H9 (cell line): Measurements from ENCODE around the gene PPP1R12A. TPM values are rescaled to one million over a fixed set of nuclear protein-coding genes. Genes with fewer than 3 reads are reported as not detected.
A peak's percentile ranks its signal among the peaks of the same experiment; 100 is the strongest.

Experiments
- DNase-seq: peaks from one replicate; pipeline ENCODE4 v3.0.0-alpha.2; 2017
- H2AFZ ChIP-seq: one replicate; pipeline ENCODE4 v1.6.1; 2013; ENCODE audit warnings: mild to moderate bottlenecking, low read length, control low read depth, moderate library complexity
- H2AK5ac ChIP-seq: 2 replicates; pipeline ENCODE4 v1.6.1; 2013; ENCODE audit warnings: low read length, control low read depth, mixed read lengths; ENCODE audit not compliant: insufficient read length
- H2BK120ac ChIP-seq: one replicate; pipeline ENCODE4 v1.6.1; 2013; ENCODE audit warnings: low read depth, mild to moderate bottlenecking, low read length, control low read depth, inconsistent platforms; ENCODE audit not compliant: poor library complexity, severe bottlenecking
- H2BK12ac ChIP-seq: 2 replicates; pipeline ENCODE4 v1.6.1; 2013; ENCODE audit warnings: low read length, control low read depth, mixed read lengths, low read depth; ENCODE audit not compliant: insufficient read length
- H2BK15ac ChIP-seq: 2 replicates; pipeline ENCODE4 v1.6.1; 2013; ENCODE audit warnings: low read depth, low read length, control low read depth
- H2BK20ac ChIP-seq: one replicate; pipeline ENCODE4 v1.6.1; 2013; ENCODE audit warnings: low read depth, mild to moderate bottlenecking, low read length, control low read depth, inconsistent platforms; ENCODE audit not compliant: poor library complexity, severe bottlenecking
- H2BK5ac ChIP-seq: 2 replicates; pipeline ENCODE4 v1.6.1; 2013; ENCODE audit warnings: low read length, control low read depth, mixed read lengths; ENCODE audit not compliant: insufficient read length
- H3K14ac ChIP-seq: 2 replicates; pipeline ENCODE4 v1.6.1; 2013; ENCODE audit warnings: low read length, control low read depth; ENCODE audit not compliant: insufficient read depth
- H3K18ac ChIP-seq: 2 replicates; pipeline ENCODE4 v1.6.1; 2013; ENCODE audit warnings: low read depth, mild to moderate bottlenecking, mixed read lengths, low read length, control low read depth; ENCODE audit not compliant: insufficient read length
- H3K23ac ChIP-seq: 2 replicates; pipeline ENCODE4 v1.6.1; 2013; ENCODE audit warnings: low read length, control low read depth, mixed read lengths, low read depth; ENCODE audit not compliant: insufficient read length
- H3K23me2 ChIP-seq: 2 replicates; pipeline ENCODE4 v1.6.1; 2013; ENCODE audit warnings: low read depth, mild to moderate bottlenecking, mixed read lengths, low read length, control low read depth; ENCODE audit not compliant: insufficient read length, poor library complexity, severe bottlenecking
- H3K27ac ChIP-seq: 2 replicates; pipeline ENCODE4 v1.5.1; 2013; ENCODE audit warnings: low read length, control low read depth, mixed read lengths, low read depth; ENCODE audit not compliant: insufficient read length
- H3K27me3 ChIP-seq: 2 replicates; pipeline ENCODE4 v1.6.1; 2013; ENCODE audit warnings: low read length, control low read depth, inconsistent platforms; ENCODE audit not compliant: insufficient read depth
- H3K4ac ChIP-seq: 2 replicates; pipeline ENCODE4 v1.6.1; 2013; ENCODE audit warnings: low read depth, mild to moderate bottlenecking, control low read depth, inconsistent platforms, low read length, moderate library complexity
- H3K4me1 ChIP-seq: 2 replicates; pipeline ENCODE4 v1.6.1; 2013; ENCODE audit warnings: low read length, control low read depth, inconsistent platforms; ENCODE audit not compliant: insufficient read depth
- H3K4me2 ChIP-seq: 2 replicates; pipeline ENCODE4 v1.6.1; 2013; ENCODE audit warnings: low read length, control low read depth, mixed read lengths; ENCODE audit not compliant: insufficient read length, insufficient read depth
- H3K56ac ChIP-seq: 2 replicates; pipeline ENCODE4 v1.6.1; 2013; ENCODE audit warnings: low read depth, mild to moderate bottlenecking, mixed read lengths, low read length, control low read depth; ENCODE audit not compliant: insufficient read length
- H3K79me1 ChIP-seq: 2 replicates; pipeline ENCODE4 v1.6.1; 2013; ENCODE audit warnings: low read depth, mild to moderate bottlenecking, moderate library complexity, low read length, control low read depth, inconsistent platforms; ENCODE audit not compliant: insufficient read depth, poor library complexity, severe bottlenecking
- H3K79me2 ChIP-seq: 2 replicates; pipeline ENCODE4 v1.6.1; 2013; ENCODE audit warnings: low read length, control low read depth, inconsistent platforms; ENCODE audit not compliant: insufficient read depth
- H3K9ac ChIP-seq: 2 replicates; pipeline ENCODE4 v1.6.1; 2013; ENCODE audit warnings: low read length, control low read depth, mixed read lengths; ENCODE audit not compliant: insufficient read length; ENCODE audit errors: extremely low read depth
- H3K9me3 ChIP-seq: one replicate; pipeline ENCODE4 v1.6.1; 2013; ENCODE audit warnings: low read depth, low read length, inconsistent platforms; ENCODE audit not compliant: control insufficient read depth
- H3T11ph ChIP-seq: one replicate; pipeline ENCODE4 v1.6.1; 2013; ENCODE audit warnings: mild to moderate bottlenecking, low read length, control low read depth, inconsistent platforms
- H4K20me1 ChIP-seq: one replicate; pipeline ENCODE4 v1.6.1; 2013; ENCODE audit not compliant: control insufficient read depth, insufficient read length, insufficient read depth
- H4K5ac ChIP-seq: 2 replicates; pipeline ENCODE4 v1.6.1; 2013; ENCODE audit warnings: low read depth, mild to moderate bottlenecking, mixed read lengths, low read length, control low read depth; ENCODE audit not compliant: insufficient read length
- H4K8ac ChIP-seq: replicated peaks from 2 replicates; pipeline ENCODE4 v1.6.1; 2013; ENCODE audit warnings: low read length, control low read depth, mixed read lengths, low read depth; ENCODE audit not compliant: insufficient read length
- H4K91ac ChIP-seq: 2 replicates; pipeline ENCODE4 v1.6.1; 2013; ENCODE audit warnings: low read depth, mild to moderate bottlenecking, moderate library complexity, mixed read lengths, low read length, control low read depth; ENCODE audit not compliant: insufficient read length
- H3K27ac Mint-ChIP-seq, 3 experiments: 2 replicates in 2 of 3; 3 replicates in 1 of 3; pipeline ENCODE4 v1.8.0; 2020 to 2021; ENCODE audit warnings: mixed read lengths in 3 of 3, mild to moderate bottlenecking in 1 of 3, moderate library complexity in 1 of 3
- H3K27me3 Mint-ChIP-seq: 2 replicates; pipeline ENCODE4 v1.8.0; 2021; ENCODE audit warnings: low read depth, mild to moderate bottlenecking, moderate library complexity, mixed read lengths
- H3K36me3 Mint-ChIP-seq, 3 experiments: 2 replicates in 2 of 3; 3 replicates in 1 of 3; pipeline ENCODE4 v1.8.0; 2020 to 2021; ENCODE audit warnings: low read depth in 3 of 3, mixed read lengths in 3 of 3; ENCODE audit not compliant: insufficient read depth in 1 of 3
- H3K4me1 Mint-ChIP-seq, 2 experiments: 2 replicates each; pipeline ENCODE4 v1.8.0; 2020; ENCODE audit warnings: mixed read lengths in 2 of 2
- H3K4me3 Mint-ChIP-seq, 2 experiments: 2 replicates in 1 of 2; 3 replicates in 1 of 2; pipeline ENCODE4 v1.8.0; 2020 to 2021; ENCODE audit warnings: mild to moderate bottlenecking in 2 of 2, mixed read lengths in 2 of 2, moderate library complexity in 1 of 2
- H3K9me3 Mint-ChIP-seq, 2 experiments: 2 replicates in 1 of 2; 3 replicates in 1 of 2; pipeline ENCODE4 v1.8.0; 2020; ENCODE audit warnings: mild to moderate bottlenecking in 2 of 2, mixed read lengths in 2 of 2, moderate library complexity in 1 of 2
- WGBS: extraction: QIAGEN DNeasy Blood & Tissue Kit; methylation state at CpG from one replicate; pipeline ENCODE4 v1.1.7; 2013; ENCODE audit warnings: missing lambda C conversion rate, low lambda C conversion rate, mixed read lengths; ENCODE audit not compliant: insufficient read length; ENCODE audit errors: extremely low coverage; 5-methylcytosine and 5-hydroxymethylcytosine counted together
- total RNA-seq: library from RNA; stranded (reverse); gene quantifications from 2 replicates; pipeline ENCODE4 v1.2.1, GENCODE V29; 2021
- TF ChIP-seq, protein P1 (sequence below): fragments of 200-600 bp; sonication (generic); conservative IDR thresholded peaks from 3 replicates; pipeline ENCODE4 v1.8.0; 2021; ENCODE audit warnings: antibody characterized with exemption, mild to moderate bottlenecking

PPP1R12A gene
- total RNA-seq, 1 experiment from 2014 or later: 93.5 TPM

DNA sequence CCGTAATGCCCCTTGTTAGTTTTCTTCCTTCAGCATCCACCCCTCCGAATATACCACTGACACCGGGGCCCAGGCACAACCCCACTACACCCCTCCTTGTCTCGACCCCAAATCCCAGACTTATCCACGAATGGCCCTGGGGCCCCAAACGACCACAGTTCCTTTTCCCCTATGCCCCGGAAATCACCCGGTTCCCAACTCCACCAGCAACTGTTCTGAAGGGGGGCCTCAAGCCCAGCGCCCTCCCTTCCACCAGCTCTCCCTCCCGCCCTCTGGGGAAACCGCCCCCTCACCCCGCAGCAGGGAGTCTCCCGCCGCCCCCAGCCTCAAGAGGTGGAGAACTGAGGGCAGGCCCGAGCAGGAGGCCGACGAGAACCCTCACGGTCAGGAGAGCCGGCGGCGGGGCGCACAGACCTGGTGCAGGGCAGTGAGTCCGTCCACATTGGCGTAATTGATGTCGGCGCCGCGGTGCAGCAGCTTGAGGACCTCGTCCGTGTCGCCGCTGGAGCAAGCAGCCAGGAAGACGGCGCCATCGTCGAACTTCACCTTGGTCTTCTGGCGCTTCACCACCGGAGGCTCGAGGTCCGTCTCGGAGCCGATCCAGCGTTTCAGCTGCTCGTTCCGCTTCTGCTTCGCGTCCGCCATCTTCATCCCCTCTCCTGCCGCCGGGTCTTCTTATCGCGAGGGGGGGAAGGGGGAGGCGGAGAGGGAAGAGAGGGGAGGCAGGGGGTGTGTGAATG is 446 bp downstream of the PPP1R12A start:
- peak; percentile 71 for DNase-seq

More for the DNA sequence above, 446 bp downstream of the PPP1R12A start:
- Histone ChIP-seq H3K14ac (peak overlapping the region; percentile 97), H2BK120ac (no peak overlapping the region), H3K23ac (no peak overlapping the region), H3K4me2 (peak overlapping the region; percentile 98), H3K9ac (peak overlapping the region; percentile 93), H3K27ac (peak overlapping the region; percentile 86), H2BK5ac (peak overlapping the region; percentile 90), H2AFZ (no peak overlapping the region), H3K18ac (peak overlapping the region; percentile 97), H2BK20ac (no peak overlapping the region), H4K91ac (no peak overlapping the region), H2BK15ac (no peak overlapping the region), H3K23me2 (peaks cover 5% of the 10 kb centered on the region), H3K27me3 (no peaks in the 10 kb centered on the region), H3K4ac (no peak overlapping the region; the same call in 1 of the 2 replicates), H3T11ph (no peak overlapping the region), H2AK5ac (no peak overlapping the region), H3K9me3 (no peaks in the 10 kb centered on the region), H2BK12ac (no peak overlapping the region), H3K4me1 (no peaks in the 10 kb centered on the region; the same call in 1 of the 2 replicates), H3K79me2 (peaks cover 27% of the 10 kb centered on the region; the same call in 1 of the 2 replicates), H3K56ac (peak overlapping the region; percentile 36), H4K8ac (no peak overlapping the region), H3K79me1 (no peaks in the 10 kb centered on the region), H4K20me1 (no peaks in the 10 kb centered on the region), H4K5ac (peak overlapping the region; percentile 72)
- H3K9me3 Mint-ChIP-seq: no peaks in the 10 kb centered on the region; a peak in 2 of 5 replicates
- peak overlapping the region; percentile 100 for H3K27ac Mint-ChIP-seq
- H3K27me3 Mint-ChIP-seq: no peaks in the 10 kb centered on the region
- TF ChIP-seq, protein P1, sequence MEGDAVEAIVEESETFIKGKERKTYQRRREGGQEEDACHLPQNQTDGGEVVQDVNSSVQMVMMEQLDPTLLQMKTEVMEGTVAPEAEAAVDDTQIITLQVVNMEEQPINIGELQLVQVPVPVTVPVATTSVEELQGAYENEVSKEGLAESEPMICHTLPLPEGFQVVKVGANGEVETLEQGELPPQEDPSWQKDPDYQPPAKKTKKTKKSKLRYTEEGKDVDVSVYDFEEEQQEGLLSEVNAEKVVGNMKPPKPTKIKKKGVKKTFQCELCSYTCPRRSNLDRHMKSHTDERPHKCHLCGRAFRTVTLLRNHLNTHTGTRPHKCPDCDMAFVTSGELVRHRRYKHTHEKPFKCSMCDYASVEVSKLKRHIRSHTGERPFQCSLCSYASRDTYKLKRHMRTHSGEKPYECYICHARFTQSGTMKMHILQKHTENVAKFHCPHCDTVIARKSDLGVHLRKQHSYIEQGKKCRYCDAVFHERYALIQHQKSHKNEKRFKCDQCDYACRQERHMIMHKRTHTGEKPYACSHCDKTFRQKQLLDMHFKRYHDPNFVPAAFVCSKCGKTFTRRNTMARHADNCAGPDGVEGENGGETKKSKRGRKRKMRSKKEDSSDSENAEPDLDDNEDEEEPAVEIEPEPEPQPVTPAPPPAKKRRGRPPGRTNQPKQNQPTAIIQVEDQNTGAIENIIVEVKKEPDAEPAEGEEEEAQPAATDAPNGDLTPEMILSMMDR: no peak
- H3K4me3 Mint-ChIP-seq: peak overlapping the region; percentile 100
- peaks cover 31 to 32% of the 10 kb centered on the region in 2 experiments for H3K4me1 Mint-ChIP-seq
- WGBS: no CpG with 5 or more reads among the region's 53 CpGs
- H3K36me3 Mint-ChIP-seq: peaks cover 0 to 10% (median 0%) of the 10 kb centered on the region in 3 experiments; a peak in 1 of 7 replicates
